Central memory CD8-positive, alpha-beta T cell (primary cell): ENCODE results near the gene SHC2.

Source experiments
- ATAC-seq: fragments of 150-1000 bp; cut with Tn5 transposase; replicated peaks from 2 replicates; pipeline ENCODE4 v1.10.0; 2022; ENCODE audit warnings: mild to moderate bottlenecking, moderate FRiP score, moderate number of reproducible peaks; ENCODE audit not compliant: poor library complexity, severe bottlenecking; ENCODE audit errors: extremely low read depth
- DNase-seq, 2 donors: peaks; one replicate each; pipeline ENCODE4 v3.0.0; 2021; ENCODE audit warnings: low spot score in 2 of 2
- H3K27ac Mint-ChIP-seq: one replicate; pipeline ENCODE4 v1.8.0; 2022; ENCODE audit warnings: low read depth, mild to moderate bottlenecking, moderate library complexity, mixed read lengths
- H3K27me3 Mint-ChIP-seq: one replicate; pipeline ENCODE4 v1.8.0; 2022; ENCODE audit warnings: mixed read lengths
- H3K36me3 Mint-ChIP-seq: one replicate; pipeline ENCODE4 v1.8.0; 2022; ENCODE audit warnings: mild to moderate bottlenecking, moderate library complexity, mixed read lengths; ENCODE audit not compliant: insufficient read depth
- H3K4me1 Mint-ChIP-seq: one replicate; pipeline ENCODE4 v1.8.0; 2022; ENCODE audit warnings: mixed read lengths
- H3K4me3 Mint-ChIP-seq: one replicate; pipeline ENCODE4 v1.8.0; 2022; ENCODE audit warnings: mild to moderate bottlenecking, moderate library complexity, mixed read lengths
- H3K9me3 Mint-ChIP-seq: one replicate; pipeline ENCODE4 v1.8.0; 2022; ENCODE audit warnings: mixed read lengths

SHC2 gene

DNA sequence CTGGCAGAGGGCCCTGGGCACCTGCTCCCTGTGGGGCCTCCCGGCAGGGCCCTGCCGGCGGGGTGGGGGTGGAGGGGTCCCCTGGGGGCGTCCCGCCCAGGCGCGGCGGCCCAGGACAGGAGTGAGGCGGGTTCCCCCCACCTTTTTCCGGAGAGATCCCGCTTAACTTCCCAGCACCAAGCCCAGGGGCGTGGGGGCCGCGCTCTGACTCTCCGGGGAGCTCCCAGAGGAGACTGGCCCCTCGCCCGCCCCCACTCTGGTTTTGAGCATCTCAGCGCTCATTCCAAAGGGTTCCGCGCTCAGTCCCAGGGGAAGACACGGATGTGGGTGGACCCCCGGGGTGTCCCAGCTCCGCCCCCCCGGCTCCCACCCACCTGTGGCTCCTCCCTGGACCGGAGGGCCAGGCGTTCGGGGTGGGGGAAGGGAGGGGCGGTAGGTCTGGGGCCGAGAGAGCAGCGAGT is 52.4 kb downstream of the SHC2 start:
- Mint-ChIP-seq H3K36me3 (no peaks in the 10 kb centered on the region), H3K4me3 (no peak overlapping the region), H3K27me3 (peaks cover 13% of the 10 kb centered on the region), H3K27ac (no peak overlapping the region), H3K4me1 (peaks cover 8% of the 10 kb centered on the region), H3K9me3 (no peaks in the 10 kb centered on the region)
- DNase-seq (no peak), ATAC-seq (no peak)

DNA sequence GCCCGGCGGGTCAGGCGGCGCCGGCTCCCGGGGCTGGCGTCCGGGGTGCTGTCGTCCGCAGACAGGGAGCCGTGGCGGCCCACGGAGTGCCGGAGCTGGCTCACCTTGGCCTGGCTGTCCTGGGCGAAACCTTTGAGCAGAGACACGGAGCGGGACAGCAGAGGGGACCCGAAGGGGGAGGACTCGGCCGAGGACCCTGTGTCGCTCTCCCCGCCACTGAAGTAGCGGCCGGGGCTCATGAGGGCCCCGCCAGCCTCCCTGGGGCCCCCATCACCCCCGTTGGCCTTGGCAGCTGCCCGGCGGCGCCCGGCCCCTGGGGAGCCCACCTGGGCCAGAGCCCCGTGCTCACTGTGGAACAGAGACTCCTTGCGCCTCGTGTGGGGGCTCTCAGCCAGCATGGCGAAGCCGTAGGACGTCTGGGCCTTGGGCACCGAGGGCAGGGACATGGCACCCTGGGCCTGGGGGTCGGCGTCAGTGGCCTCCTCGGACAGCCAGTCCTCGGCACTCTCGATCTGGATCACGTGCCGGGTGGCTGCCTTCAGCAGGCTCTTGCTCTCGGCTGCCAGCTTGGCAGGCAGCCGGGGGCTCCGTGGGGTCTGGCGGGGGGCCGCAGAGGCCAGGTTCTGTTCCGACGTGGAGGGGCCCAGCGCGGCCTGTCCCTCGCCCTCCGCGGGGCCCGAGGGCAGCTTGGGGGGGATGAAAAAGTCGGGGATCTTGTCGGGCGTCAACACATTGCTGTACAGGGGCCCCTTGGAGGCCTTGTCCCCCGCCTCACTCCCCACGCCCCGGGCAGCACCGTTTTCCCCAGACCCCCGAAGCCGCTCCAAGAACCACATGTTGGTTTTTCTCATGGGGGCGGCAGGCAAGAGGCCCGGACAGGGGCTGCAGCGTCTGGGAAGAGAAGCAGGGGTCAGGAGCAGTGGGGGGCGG is 53.1 kb downstream of the SHC2 start:
- H3K36me3 Mint-ChIP-seq, result no peaks in the 10 kb centered on the region
- no peak overlapping the region for H3K27ac Mint-ChIP-seq
- no peaks in the 10 kb centered on the region for H3K9me3 Mint-ChIP-seq
- H3K27me3 Mint-ChIP-seq, result peaks cover 20% of the 10 kb centered on the region
- DNase-seq, result no peak
- H3K4me1 Mint-ChIP-seq, result peaks cover 8% of the 10 kb centered on the region
- ATAC-seq, result no peak
- H3K4me3 Mint-ChIP-seq, result no peak overlapping the region

DNA sequence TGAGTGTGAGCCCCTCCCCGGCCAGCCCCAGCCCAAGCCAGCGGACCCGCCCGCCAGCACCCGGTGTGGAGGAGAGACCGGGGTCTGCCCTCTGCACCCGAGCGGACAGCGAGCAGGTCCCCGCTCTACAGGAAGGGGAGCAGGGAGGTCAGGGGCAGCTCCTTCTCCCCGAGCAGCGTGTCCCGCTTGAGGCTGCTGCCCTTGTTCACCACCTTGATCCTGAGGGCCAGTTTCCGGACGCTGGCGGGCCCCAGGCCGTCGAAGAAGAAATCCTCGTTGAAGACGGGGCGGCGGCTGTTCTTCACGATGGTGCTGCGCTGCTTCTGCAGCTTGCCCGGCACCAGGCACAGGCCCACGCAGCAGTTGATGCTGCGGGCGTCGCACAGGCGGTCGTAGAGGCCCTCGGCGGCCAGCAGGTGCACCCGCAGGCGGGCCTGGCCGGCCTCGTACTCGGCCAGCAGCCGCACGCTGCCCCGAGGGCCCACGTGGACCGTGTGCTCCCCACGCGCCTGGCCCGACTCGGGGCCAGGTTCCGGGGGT is 53.8 kb downstream of the SHC2 start:
- Mint-ChIP-seq H3K9me3 (no peaks in the 10 kb centered on the region), H3K27me3 (peaks cover 20% of the 10 kb centered on the region), H3K27ac (no peak overlapping the region), H3K4me3 (no peak overlapping the region), H3K36me3 (no peaks in the 10 kb centered on the region), H3K4me1 (peaks cover 8% of the 10 kb centered on the region)
- no peak for DNase-seq
- ATAC-seq, result no peak

DNA sequence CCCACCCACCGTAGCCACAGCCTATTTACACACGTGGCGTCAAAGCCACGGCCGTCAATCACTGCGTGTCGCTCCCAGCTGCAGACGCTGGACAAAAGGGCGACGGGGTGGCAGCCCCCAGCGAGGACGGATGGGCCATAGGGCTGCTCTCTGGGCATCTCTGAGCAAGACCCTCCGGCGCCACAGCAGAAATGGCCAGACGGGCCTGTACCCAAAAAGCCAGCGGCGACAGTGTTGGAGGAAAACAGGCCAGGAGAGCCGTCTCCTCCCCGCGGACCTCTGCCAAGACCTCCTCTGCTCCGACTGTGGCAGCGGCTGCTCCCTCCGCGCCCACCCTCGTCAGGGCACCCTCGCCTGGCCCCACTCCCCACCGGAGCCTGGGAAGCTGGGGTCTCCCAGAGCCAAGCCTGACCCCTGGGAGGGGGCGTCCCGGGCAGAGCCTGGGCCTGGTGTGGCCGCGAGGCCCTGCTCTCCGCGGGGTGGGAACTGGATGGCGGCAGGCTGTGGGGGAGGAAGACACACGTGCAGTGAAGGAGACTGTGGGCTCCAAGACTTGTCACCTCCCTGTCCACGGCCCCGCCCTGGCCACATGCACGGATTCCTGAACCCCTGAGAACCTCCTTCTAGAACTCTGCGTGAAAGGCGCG is 54.6 kb downstream of the SHC2 start:
- no peak overlapping the region for H3K27ac Mint-ChIP-seq
- no peak overlapping the region for H3K4me3 Mint-ChIP-seq
- no peaks in the 10 kb centered on the region for H3K36me3 Mint-ChIP-seq
- DNase-seq (no peak), ATAC-seq (no peak)
- peaks cover 20% of the 10 kb centered on the region for H3K27me3 Mint-ChIP-seq
- H3K4me1 Mint-ChIP-seq, result peaks cover 8% of the 10 kb centered on the region
- H3K9me3 Mint-ChIP-seq, result no peaks in the 10 kb centered on the region

DNA sequence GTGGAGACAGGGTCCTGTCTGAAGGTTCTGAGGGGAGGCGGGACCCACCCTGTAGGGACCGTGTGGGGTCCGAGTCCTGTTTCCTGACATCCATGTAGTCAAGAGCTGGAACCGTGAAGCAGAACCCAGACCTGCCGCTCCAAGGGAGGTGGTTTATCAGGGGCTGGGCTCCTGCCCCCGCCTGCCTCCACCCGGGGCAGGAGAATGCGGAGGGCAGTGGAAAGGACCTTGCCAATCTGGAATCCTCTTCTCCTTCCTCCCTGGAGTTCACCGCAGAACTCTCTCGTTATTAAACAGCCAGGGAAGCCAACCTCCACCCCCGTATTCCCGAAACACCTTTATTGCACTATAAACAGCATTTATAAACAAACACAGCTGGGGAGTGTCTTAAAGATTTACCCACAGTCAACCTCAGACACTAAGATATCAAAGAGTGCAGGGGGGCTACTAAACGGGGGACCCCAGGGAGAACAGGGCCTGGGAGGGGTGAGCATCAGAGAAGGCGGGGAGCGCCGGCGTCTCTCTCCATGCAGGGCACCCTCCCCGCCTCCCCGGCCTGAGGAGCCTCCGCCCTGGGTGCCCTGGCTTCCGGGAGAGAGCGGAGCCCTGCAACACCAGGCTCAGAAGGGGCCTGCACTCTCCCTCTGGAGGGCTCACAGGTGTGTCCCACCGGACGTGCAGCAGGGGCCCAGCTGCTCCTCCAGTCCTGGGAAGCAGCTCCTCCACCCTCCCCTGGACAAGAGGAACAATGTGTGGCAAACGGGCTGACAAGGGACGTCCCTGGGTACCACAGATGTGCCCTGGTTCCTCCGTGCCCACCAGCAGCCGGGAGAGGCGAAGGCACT is 55.5 kb downstream of the SHC2 start:
- H3K9me3 Mint-ChIP-seq, result no peaks in the 10 kb centered on the region
- H3K27ac Mint-ChIP-seq, result no peak overlapping the region
- no peaks in the 10 kb centered on the region for H3K36me3 Mint-ChIP-seq
- DNase-seq, result no peak
- peaks cover 20% of the 10 kb centered on the region for H3K27me3 Mint-ChIP-seq
- ATAC-seq, result no peak
- no peak overlapping the region for H3K4me3 Mint-ChIP-seq
- peaks cover 8% of the 10 kb centered on the region for H3K4me1 Mint-ChIP-seq

DNA sequence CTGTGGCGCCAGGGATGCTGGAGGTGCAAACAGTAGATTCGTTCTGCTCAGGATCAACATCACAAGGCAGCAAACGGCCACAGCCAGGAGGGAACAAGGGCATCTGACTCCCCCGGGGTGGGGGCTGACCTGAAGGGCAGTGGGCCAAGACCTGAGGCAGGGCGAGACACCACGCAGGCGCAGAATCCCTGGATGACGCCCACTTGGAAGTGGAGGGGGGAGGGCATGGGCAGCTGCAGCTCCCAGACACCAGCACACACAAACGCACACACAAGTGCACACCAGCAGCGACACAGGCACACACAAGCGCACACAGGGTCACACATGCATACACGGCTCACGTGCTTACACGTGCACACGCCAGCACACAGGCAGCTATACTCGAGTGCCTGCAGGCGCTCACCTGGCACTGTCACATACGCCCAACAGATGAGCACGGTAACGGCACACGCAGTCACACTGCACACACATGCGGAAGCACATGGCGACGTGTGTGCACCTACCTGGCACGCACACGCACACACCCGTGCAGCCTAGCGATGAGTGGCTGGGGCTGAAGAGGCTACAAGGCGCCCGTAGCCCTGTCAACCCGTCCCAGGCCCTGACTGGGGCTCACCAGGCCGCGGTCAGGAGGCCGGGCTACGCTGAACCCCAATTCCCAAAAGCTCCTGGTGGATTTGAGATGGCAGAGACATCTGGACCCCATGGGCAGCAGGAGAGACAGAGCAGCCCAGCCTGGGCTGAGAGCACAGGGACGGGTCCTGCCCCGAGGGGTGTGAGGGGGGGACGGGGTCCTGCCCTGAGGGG is 57.4 kb downstream of the SHC2 start:
- Mint-ChIP-seq H3K36me3 (no peaks in the 10 kb centered on the region), H3K4me1 (no peaks in the 10 kb centered on the region), H3K27ac (no peak overlapping the region), H3K27me3 (peaks cover 10% of the 10 kb centered on the region), H3K4me3 (no peak overlapping the region), H3K9me3 (no peaks in the 10 kb centered on the region)
- ATAC-seq, result no peak
- DNase-seq, result no peak

DNA sequence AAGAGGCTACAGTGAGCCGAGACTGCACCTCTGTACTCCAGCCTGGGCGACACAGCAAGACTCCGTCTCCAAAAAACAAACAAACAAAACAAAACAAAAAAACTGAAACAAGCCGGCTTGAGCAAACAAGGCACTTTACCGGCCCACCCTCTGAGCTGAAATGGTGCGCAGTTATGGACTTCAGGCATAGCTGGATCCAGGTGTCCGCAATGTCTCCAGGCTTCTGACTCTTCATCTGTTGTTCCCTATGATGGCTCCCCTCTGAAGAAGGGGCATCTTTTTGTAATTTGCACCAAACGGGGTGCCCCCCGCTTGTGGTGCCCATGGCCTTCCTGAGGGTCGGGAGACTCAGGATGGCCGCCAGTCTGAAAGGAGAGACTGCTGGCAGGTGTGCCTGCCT is 58.0 kb downstream of the SHC2 start:
- Mint-ChIP-seq H3K4me1 (no peaks in the 10 kb centered on the region), H3K4me3 (no peak overlapping the region), H3K9me3 (no peaks in the 10 kb centered on the region), H3K27me3 (peaks cover 10% of the 10 kb centered on the region), H3K27ac (no peak overlapping the region), H3K36me3 (no peaks in the 10 kb centered on the region)
- DNase-seq (no peak), ATAC-seq (no peak)

DNA sequence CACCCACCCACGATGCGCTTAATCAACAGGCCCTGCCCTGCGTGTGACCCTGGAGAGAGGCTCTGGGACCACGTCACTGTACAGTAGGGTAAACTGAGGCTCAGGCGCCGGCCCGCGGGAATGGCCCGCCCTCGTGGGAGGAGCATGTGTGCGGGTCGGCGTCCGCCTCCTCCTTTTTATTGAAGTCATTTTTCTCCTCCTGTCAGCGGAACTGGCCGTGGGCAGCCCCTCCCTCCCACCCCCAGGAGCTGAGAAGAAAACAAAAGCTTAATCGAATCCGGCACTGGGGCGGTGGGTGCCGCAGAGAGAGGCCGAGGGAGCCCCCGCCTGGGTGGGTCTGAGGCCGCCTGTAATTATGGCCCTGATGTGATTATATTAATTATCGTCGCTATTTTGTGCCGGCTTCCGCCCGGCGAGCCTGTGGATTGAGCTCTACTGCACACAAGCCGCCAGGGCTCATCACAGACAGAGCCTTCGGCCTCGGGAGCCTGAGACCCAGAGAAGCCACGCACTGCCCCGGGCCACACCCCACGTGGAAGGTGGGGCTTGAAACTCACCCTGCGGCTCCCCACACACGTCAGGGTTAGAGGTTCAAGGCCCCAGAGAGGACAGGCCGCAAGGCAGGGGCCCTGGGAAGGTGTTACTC is 58.8 kb downstream of the SHC2 start:
- no peak overlapping the region for H3K27ac Mint-ChIP-seq
- H3K4me3 Mint-ChIP-seq, result no peak overlapping the region

DNA sequence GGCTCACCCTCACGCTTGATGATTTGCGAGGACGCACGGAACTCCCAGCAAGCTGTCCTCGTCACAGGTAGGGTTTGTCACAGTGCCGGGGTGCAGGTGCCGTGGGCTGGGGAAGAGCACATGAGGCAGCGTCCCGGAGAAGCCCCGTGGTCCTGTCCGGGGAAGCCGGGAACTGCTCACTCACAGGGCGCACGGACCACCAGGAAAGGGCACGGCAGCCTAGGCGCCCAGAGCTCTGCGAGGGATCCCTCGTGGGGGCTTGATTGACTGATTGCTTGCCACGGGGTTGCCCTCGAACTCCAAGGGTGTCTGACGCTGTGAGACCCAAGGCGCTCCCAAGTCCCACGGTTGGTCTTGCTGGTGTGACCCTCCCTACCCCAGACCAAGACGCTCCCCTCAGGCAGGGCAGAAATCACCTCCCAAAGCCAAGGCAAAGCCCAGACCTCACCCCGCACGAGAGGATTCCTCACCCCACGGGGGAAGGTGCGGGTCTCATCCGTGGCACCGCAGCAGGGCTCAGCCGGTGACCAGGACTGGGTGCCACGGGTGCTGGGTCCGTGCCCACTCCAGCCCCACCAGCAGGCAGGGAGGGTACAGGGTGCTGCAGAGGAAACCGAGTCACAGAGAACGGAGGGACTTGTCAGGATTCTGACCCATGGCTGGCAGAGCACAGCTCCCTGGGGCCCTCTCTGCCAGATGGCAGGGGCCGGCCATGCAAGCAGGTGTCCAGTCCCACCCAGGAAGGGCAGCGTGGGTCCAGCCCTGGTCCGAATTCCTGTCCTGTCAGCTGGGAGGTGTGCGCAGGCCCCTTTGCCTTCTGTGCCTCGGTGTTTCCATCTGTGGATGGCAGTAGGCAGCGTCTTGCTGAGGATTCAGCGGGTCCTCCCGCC is 59.6 kb downstream of the SHC2 start:
- no peak overlapping the region for H3K27ac Mint-ChIP-seq
- DNase-seq, result no peak
- no peaks in the 10 kb centered on the region for H3K9me3 Mint-ChIP-seq
- no peak for ATAC-seq
- no peak overlapping the region for H3K4me3 Mint-ChIP-seq
- no peaks in the 10 kb centered on the region for H3K4me1 Mint-ChIP-seq
- H3K36me3 Mint-ChIP-seq, result peaks cover under 1% of the 10 kb centered on the region
- H3K27me3 Mint-ChIP-seq, result peaks cover 10% of the 10 kb centered on the region

More for the DNA sequence above, 58.8 kb downstream of the SHC2 start:
- no peak for DNase-seq
- Mint-ChIP-seq H3K9me3 (no peaks in the 10 kb centered on the region), H3K4me1 (no peaks in the 10 kb centered on the region), H3K36me3 (no peaks in the 10 kb centered on the region), H3K27me3 (peaks cover 10% of the 10 kb centered on the region)
- no peak for ATAC-seq

DNA sequence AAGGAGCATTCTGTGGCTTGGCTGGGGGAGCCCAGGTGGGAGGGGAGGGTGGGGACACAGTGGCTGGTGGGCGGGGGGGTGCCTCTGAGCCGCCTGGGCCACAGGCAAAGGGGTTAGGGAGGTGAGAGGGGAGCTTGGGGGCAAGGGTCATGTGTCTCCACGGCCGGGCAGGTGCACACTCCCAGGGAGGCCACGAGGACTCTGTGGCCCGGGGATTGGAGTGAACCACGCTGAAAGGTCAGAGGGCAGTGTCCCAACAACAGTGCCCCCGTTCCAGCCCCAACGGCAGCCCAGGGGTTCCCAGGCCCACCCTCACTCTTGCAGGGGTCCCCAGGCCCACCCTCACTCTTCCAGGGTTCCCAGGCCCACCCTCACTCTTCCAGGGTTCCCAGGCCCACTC is 61.5 kb downstream of the SHC2 start:
- no peak overlapping the region for H3K27ac Mint-ChIP-seq
- H3K27me3 Mint-ChIP-seq, result peaks cover 10% of the 10 kb centered on the region
- no peak overlapping the region for H3K4me3 Mint-ChIP-seq
- H3K4me1 Mint-ChIP-seq, result no peaks in the 10 kb centered on the region
- DNase-seq, result no peak
- peaks cover 7% of the 10 kb centered on the region for H3K9me3 Mint-ChIP-seq
- no peak for ATAC-seq
- H3K36me3 Mint-ChIP-seq, result peaks cover 4% of the 10 kb centered on the region

DNA sequence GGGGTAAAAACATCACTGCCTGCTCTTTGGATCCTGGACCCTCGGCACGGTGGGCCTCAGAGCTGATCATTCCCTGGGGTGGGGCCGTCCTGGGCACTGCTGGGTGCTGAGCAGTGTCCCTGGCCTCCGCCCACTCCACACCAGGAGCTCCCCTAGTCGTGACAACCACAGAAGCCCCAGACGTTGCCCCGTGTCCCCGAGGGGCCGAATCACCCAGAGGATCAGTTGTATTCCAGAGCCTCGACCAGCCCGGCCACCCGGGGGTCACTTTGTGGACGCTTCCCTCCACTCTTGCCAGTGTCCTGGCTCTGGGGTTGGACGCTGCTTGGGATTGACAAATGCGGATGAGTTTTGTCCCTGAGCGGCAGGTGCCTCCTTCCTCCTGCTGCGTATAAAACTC is 62.1 kb downstream of the SHC2 start:
- Mint-ChIP-seq H3K9me3 (peaks cover 7% of the 10 kb centered on the region), H3K27me3 (peaks cover 10% of the 10 kb centered on the region)

More for the DNA sequence above, 62.1 kb downstream of the SHC2 start:
- H3K4me3 Mint-ChIP-seq, result no peak overlapping the region
- H3K27ac Mint-ChIP-seq, result no peak overlapping the region
- H3K36me3 Mint-ChIP-seq, result peaks cover 4% of the 10 kb centered on the region
- DNase-seq, result no peak
- no peaks in the 10 kb centered on the region for H3K4me1 Mint-ChIP-seq
- ATAC-seq, result no peak
